DOHH2 (cell line): Measurements from ENCODE around the gene NOL4L.

ENCODE experiments used
- EZH2phosphoT487 ChIP-seq: fragments of 200-600 bp; sonication (generic); IDR thresholded peaks from 2 replicates; pipeline ENCODE4 v1.6.1; 2017; ENCODE audit warnings: borderline replicate concordance, mild to moderate bottlenecking, antibody characterized with exemption, low read length, moderate library complexity, mixed read lengths
- TF ChIP-seq, protein P1 (sequence below): fragments of 200-600 bp; sonication (generic); IDR thresholded peaks from one replicate; pipeline ENCODE4 v1.5.1; 2014; ENCODE audit warnings: antibody characterized with exemption, mild to moderate bottlenecking, low read depth, low read length; ENCODE audit not compliant: poor library complexity, severe bottlenecking

- TF ChIP-seq, protein P1, sequence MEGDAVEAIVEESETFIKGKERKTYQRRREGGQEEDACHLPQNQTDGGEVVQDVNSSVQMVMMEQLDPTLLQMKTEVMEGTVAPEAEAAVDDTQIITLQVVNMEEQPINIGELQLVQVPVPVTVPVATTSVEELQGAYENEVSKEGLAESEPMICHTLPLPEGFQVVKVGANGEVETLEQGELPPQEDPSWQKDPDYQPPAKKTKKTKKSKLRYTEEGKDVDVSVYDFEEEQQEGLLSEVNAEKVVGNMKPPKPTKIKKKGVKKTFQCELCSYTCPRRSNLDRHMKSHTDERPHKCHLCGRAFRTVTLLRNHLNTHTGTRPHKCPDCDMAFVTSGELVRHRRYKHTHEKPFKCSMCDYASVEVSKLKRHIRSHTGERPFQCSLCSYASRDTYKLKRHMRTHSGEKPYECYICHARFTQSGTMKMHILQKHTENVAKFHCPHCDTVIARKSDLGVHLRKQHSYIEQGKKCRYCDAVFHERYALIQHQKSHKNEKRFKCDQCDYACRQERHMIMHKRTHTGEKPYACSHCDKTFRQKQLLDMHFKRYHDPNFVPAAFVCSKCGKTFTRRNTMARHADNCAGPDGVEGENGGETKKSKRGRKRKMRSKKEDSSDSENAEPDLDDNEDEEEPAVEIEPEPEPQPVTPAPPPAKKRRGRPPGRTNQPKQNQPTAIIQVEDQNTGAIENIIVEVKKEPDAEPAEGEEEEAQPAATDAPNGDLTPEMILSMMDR: peak; percentile 26
- no peak for TF ChIP-seq EZH2phosphoT487
These were observed 75.5 kb downstream of the NOL4L start for GRCh38 chr20:32509639-32510066.
